H7 (cell line): ENCODE results near the gene PPP1R2C. TPM values are rescaled to one million over a fixed set of nuclear protein-coding genes. Genes with fewer than 3 reads are reported as not detected.

Source experiments
- DNase-seq: peaks from one replicate; pipeline ENCODE4 v3.0.0; 2012
- H3K27me3 ChIP-seq: 2 replicates; pipeline ENCODE4 v1.6.0; 2011; ENCODE audit warnings: mild to moderate bottlenecking, low read length; ENCODE audit not compliant: control insufficient read depth, insufficient read depth
- H3K36me3 ChIP-seq: replicated peaks from 2 replicates; pipeline ENCODE4 v1.5.1; 2011; ENCODE audit warnings: low read length; ENCODE audit not compliant: control insufficient read depth, insufficient read depth
- H3K4me3 ChIP-seq: 2 replicates; pipeline ENCODE4 v1.5.1; 2011; ENCODE audit warnings: low read depth, mild to moderate bottlenecking, control low read depth, low read length, moderate library complexity; ENCODE audit not compliant: insufficient read depth
- total RNA-seq: library from RNA; depleted of rRNA; stranded (reverse); fragments of >200 nt; shearing (Covaris generic); gene quantifications from 2 replicates; pipeline ENCODE4 v1.2.3, GENCODE V29; 2014

The PPP1R2C gene
- total RNA-seq, 1 experiment from 2014 or later, result not detected

- no peak overlapping the region for H3K4me3 ChIP-seq
- no peaks in the 10 kb centered on the region for H3K27me3 ChIP-seq
- H3K36me3 ChIP-seq, result no peaks in the 10 kb centered on the region
- DNase-seq, result no peak
Observed at GRCh38 chrX:42732506-42732905, 45.5 kb downstream of the PPP1R2C start.
